ENCODE data around the gene CDA.

Gene CDA

DNA sequence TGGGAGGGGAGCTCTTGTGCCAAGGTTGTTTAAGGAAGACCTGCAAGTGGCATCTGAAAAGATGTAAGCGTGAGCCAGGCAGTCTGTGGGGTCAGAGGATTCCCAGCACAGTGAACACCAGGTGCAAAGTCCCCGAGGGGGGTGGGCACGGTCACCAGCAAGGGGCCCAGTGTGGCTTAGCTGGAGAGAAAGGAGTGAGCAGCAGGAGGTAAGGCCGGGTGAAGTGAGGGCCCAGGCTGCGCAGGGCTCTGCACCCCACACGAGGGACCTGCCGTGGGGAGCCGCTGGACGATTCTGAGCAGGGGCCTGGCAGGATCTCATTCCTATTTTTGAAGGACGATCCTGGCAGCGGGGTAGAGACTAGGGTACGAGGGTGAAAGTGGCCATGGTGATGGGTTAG lies 68.1 kb downstream of the CDA start:
- Histone ChIP-seq H3K36me3 (ENCODE audit: low read length) (peaks cover 4% of the 10 kb centered on the region), H3K79me2 (ENCODE audit: insufficient read depth, low read length) (peaks cover 42% of the 10 kb centered on the region), H3K9me3 (ENCODE audit: insufficient read depth, low read length) (no peaks in the 10 kb centered on the region), H3K4me2 (ENCODE audit: low read depth, low read length, poor library complexity, severe bottlenecking) (no peak overlapping the region), H3F3A (ENCODE audit: insufficient read depth) (no peaks in the 10 kb centered on the region), H3K4me3 (ENCODE audit: insufficient read depth, low read length, poor library complexity, severe bottlenecking) (no peak overlapping the region), H3K9me2 (replicated peaks; ENCODE audit: insufficient read depth, low read length) (no peaks in the 10 kb centered on the region), H3K9ac (ENCODE audit: low read length) (no peak overlapping the region), H4K20me1 (ENCODE audit: low read depth, low read length) (no peaks in the 10 kb centered on the region), H3K27ac (ENCODE audit: low read depth, low read length) (no peak overlapping the region), H3K27me3 (ENCODE audit: low read length) (no peaks in the 10 kb centered on the region), H2AFZ (ENCODE audit: low read depth, low read length, severe bottlenecking) (no peak overlapping the region)
- TF ChIP-seq, protein P1, sequence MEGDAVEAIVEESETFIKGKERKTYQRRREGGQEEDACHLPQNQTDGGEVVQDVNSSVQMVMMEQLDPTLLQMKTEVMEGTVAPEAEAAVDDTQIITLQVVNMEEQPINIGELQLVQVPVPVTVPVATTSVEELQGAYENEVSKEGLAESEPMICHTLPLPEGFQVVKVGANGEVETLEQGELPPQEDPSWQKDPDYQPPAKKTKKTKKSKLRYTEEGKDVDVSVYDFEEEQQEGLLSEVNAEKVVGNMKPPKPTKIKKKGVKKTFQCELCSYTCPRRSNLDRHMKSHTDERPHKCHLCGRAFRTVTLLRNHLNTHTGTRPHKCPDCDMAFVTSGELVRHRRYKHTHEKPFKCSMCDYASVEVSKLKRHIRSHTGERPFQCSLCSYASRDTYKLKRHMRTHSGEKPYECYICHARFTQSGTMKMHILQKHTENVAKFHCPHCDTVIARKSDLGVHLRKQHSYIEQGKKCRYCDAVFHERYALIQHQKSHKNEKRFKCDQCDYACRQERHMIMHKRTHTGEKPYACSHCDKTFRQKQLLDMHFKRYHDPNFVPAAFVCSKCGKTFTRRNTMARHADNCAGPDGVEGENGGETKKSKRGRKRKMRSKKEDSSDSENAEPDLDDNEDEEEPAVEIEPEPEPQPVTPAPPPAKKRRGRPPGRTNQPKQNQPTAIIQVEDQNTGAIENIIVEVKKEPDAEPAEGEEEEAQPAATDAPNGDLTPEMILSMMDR (IDR thresholded peaks at IDR 0.05; ENCODE audit: insufficient read depth, low read length, poor library complexity, severe bottlenecking): no peak
- TF ChIP-seq EZH2phosphoT487 (conservative IDR thresholded peaks at IDR 0.05; ENCODE audit: low read length): no peak

DNA sequence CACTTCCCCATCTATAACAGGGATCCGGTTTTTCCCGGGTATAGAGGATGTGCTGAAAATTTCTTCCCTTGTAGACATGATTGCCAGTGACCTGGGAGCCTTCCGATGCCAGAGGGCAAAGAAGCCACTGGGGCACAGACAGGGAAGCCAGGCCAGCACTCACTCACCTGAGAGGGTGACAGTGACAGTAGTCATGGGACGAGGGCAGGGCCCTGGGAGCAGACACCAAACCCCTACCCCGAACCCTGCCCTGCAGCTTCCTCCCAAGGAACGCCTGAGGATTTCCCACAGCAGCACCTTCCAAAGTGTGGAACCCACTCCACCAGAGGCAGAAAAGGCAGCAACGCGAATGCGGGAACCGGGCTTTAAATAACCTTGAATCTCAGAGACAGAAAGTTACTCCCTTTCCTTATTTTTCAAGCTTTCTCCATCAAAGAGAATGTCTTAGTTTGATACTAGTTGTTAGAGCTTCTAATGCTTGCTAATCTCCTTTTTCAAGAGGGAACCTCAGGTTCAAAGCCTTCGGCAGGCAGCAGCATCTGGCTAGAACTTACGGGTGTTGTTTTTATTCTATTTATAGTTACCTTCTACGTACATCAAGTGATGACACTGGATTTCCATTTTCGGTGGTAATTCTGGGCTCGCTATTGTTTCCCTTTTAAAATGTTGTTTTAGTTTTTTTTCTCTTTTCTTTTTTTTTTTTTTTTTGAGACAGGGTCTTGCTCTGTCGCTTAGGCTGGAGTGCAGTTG lies 69.4 kb downstream of the CDA start:
- peaks cover 4% of the 10 kb centered on the region for H3K36me3 ChIP-seq (ENCODE audit: low read length)
- TF ChIP-seq, protein P1 (IDR thresholded peaks at IDR 0.05; ENCODE audit: insufficient read depth, low read length, poor library complexity, severe bottlenecking): no peak
- TF ChIP-seq EZH2phosphoT487 (conservative IDR thresholded peaks at IDR 0.05; ENCODE audit: low read length): no peak
- no peak overlapping the region for H3K4me2 ChIP-seq (ENCODE audit: low read depth, low read length, poor library complexity, severe bottlenecking)
- H3K27ac ChIP-seq (ENCODE audit: low read depth, low read length): no peak overlapping the region
- no peak overlapping the region for H3K4me3 ChIP-seq (ENCODE audit: insufficient read depth, low read length, poor library complexity, severe bottlenecking)
- H3F3A ChIP-seq (ENCODE audit: insufficient read depth): no peaks in the 10 kb centered on the region
- peaks cover 42% of the 10 kb centered on the region for H3K79me2 ChIP-seq (ENCODE audit: insufficient read depth, low read length)
- H3K9me3 ChIP-seq (ENCODE audit: insufficient read depth, low read length): no peaks in the 10 kb centered on the region
- no peaks in the 10 kb centered on the region for H4K20me1 ChIP-seq (ENCODE audit: low read depth, low read length)
- H3K9me2 ChIP-seq (replicated peaks; ENCODE audit: insufficient read depth, low read length): no peaks in the 10 kb centered on the region
- no peak overlapping the region for H3K9ac ChIP-seq (ENCODE audit: low read length)
- no peak overlapping the region for H2AFZ ChIP-seq (ENCODE audit: low read depth, low read length, severe bottlenecking)
- no peaks in the 10 kb centered on the region for H3K27me3 ChIP-seq (ENCODE audit: low read length)

DNA sequence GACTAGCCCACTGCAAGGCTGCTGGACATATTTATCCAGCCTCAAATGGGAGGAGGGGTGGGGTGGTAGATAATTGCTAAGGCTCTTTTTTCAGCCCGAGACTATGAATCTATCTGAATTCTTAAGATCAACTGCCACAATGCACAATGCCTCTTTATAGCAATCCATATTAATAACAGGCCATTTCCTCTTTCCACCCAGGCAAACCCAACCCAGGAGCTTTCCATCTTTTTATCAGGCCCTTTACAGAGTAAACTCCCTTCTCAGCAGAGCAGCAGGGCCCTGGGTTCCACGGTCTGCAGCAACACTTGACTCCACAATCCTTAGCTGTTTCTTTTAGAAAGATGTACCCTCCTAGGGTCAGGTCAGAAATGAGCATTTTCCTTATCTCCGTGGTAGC lies 71.5 kb downstream of the CDA start:
- Histone ChIP-seq H3K27me3 (ENCODE audit: low read length) (no peaks in the 10 kb centered on the region), H3K36me3 (ENCODE audit: low read length) (peaks cover 4% of the 10 kb centered on the region), H3K4me2 (ENCODE audit: low read depth, low read length, poor library complexity, severe bottlenecking) (peak overlapping the region; percentile 82), H3K9ac (ENCODE audit: low read length) (peak overlapping the region; percentile 95), H3F3A (ENCODE audit: insufficient read depth) (no peaks in the 10 kb centered on the region), H3K9me3 (ENCODE audit: insufficient read depth, low read length) (no peaks in the 10 kb centered on the region), H3K27ac (ENCODE audit: low read depth, low read length) (peak overlapping the region; percentile 25; the same call in 1 of the 2 replicates), H2AFZ (ENCODE audit: low read depth, low read length, severe bottlenecking) (no peak overlapping the region), H3K4me3 (ENCODE audit: insufficient read depth, low read length, poor library complexity, severe bottlenecking) (peak overlapping the region; percentile 87), H3K9me2 (replicated peaks; ENCODE audit: insufficient read depth, low read length) (no peaks in the 10 kb centered on the region), H4K20me1 (ENCODE audit: low read depth, low read length) (no peaks in the 10 kb centered on the region), H3K79me2 (ENCODE audit: insufficient read depth, low read length) (peaks cover 42% of the 10 kb centered on the region)
- TF ChIP-seq EZH2phosphoT487 (conservative IDR thresholded peaks at IDR 0.05; ENCODE audit: low read length): no peak
- TF ChIP-seq, protein P1 (IDR thresholded peaks at IDR 0.05; ENCODE audit: insufficient read depth, low read length, poor library complexity, severe bottlenecking): no peak

All from SU-DHL-6 (cell line).